Lower leg skin (tissue), 4 donors: ENCODE measurements around the gene POU1F1. TPM values are rescaled to one million over a fixed set of nuclear protein-coding genes. Genes with fewer than 3 reads are reported as not detected.

ENCODE experiments used
- microRNA-seq, 2 donors: library from miRNA; unstranded; fragments of <30 nt; microRNA quantifications; one replicate each; pipeline ENCODE4, GENCODE V29; 2016; ENCODE audit warnings: borderline replicate concordance in 2 of 2, borderline number of aligned reads in 1 of 2
- total RNA-seq, 4 donors: library from RNA; depleted of rRNA; stranded (reverse); fragments of >200 nt; gene quantifications; one replicate each; pipeline ENCODE4 v1.1.0, GENCODE V29; 2016

POU1F1 gene
- total RNA-seq, 4 donors from 2014 or later, result not detected

Small RNAs within 50 kb of the gene (microRNA-seq; reads per million reads assigned to microRNA genes)
- gene MIR4795, result 0 reads per million in 2 donors

Other genes starting within 250 kb of the POU1F1 start
- gene CHMP2B, start 49.3 kb downstream of the POU1F1 start, total RNA-seq, result 10 to 100 TPM; 30.3 to 37.0 (median 36.6) TPM